Caco-2 (cell line): ENCODE data around the gene COMMD10. TPM values are rescaled to one million over a fixed set of nuclear protein-coding genes. Genes with fewer than 3 reads are reported as not detected.

Experiments
- BruUV-seq: library from RNA; stranded (reverse); fragments of 400-500 nt; replicated peaks from 2 replicates; lab custom pipeline; 2021; lab: Mats Ljungman, UMichigan
- CTCF ChIA-PET: fragments of 300-600 bp; sonication (Branson Sonifier 250); formaldehyde crosslinking; loops from one replicate; lab custom pipeline; 2022; ENCODE audit warnings: antibody characterized with exemption; lab: Charles Lee
- POLR2A ChIA-PET: fragments of 300-600 bp; sonication (Branson Sonifier 250); formaldehyde crosslinking; loops from one replicate; lab custom pipeline; 2022; ENCODE audit warnings: antibody characterized with exemption; lab: Charles Lee
- DNase-seq, 2 experiments: peaks; one replicate each; pipeline versions ENCODE4 v3.0.0 to v3.0.0-alpha.2; 2020 to 2022
- H3K27me3 ChIP-seq: replicated peaks from 2 replicates; pipeline ENCODE4 v1.6.0; 2011; ENCODE audit warnings: low read length; ENCODE audit not compliant: control insufficient read depth, insufficient read depth
- H3K36me3 ChIP-seq: 2 replicates; pipeline ENCODE4 v1.5.1; 2011; ENCODE audit warnings: low read length; ENCODE audit not compliant: control insufficient read depth, insufficient read depth
- H3K4me1 ChIP-seq: fragments of 250-450 bp; sonication (Bioruptor Pico); 2 replicates; pipeline ENCODE4 v1.5.1; 2020; ENCODE audit warnings: mild to moderate bottlenecking
- H3K4me3 ChIP-seq: 2 replicates; pipeline ENCODE4 v1.5.1; 2011; ENCODE audit warnings: low read depth, mild to moderate bottlenecking, control low read depth, low read length
- H3K9me3 ChIP-seq: fragments of 250-450 bp; sonication (Bioruptor Pico); 2 replicates; pipeline ENCODE4 v1.5.1; 2020; ENCODE audit warnings: mild to moderate bottlenecking, moderate library complexity
- H3K27ac Mint-ChIP-seq: one replicate; pipeline ENCODE4 v1.8.0; 2022; ENCODE audit warnings: mixed read lengths; ENCODE audit not compliant: unreplicated experiment
- H3K27me3 Mint-ChIP-seq: one replicate; pipeline ENCODE4 v1.8.0; 2022; ENCODE audit warnings: mixed read lengths; ENCODE audit not compliant: insufficient read depth, unreplicated experiment
- H3K36me3 Mint-ChIP-seq: one replicate; pipeline ENCODE4 v1.8.0; 2022; ENCODE audit warnings: mild to moderate bottlenecking, mixed read lengths; ENCODE audit not compliant: insufficient read depth, unreplicated experiment
- H3K4me1 Mint-ChIP-seq: one replicate; pipeline ENCODE4 v1.8.0; 2022; ENCODE audit warnings: low read depth, mixed read lengths; ENCODE audit not compliant: unreplicated experiment
- H3K4me3 Mint-ChIP-seq: one replicate; pipeline ENCODE4 v1.8.0; 2022; ENCODE audit warnings: mild to moderate bottlenecking, moderate library complexity, mixed read lengths; ENCODE audit not compliant: unreplicated experiment
- H3K9me3 Mint-ChIP-seq: one replicate; pipeline ENCODE4 v1.8.0; 2022; ENCODE audit warnings: mixed read lengths; ENCODE audit not compliant: unreplicated experiment
- CTCF ChIP-seq, 2 experiments: fragments of 200-600 bp in 1 of 2; IDR thresholded peaks; 1 replicate in 1 of 2; 2 replicates in 1 of 2; pipeline versions ENCODE4 v1.5.1 to v1.8.0; 2011 to 2022; ENCODE audit warnings: antibody characterized with exemption in 1 of 2, control low read depth in 1 of 2, inconsistent platforms in 1 of 2, low read depth in 1 of 2, low read length in 1 of 2, mild to moderate bottlenecking in 1 of 2, moderate library complexity in 1 of 2; ENCODE audit not compliant: insufficient read depth in 1 of 2, severe bottlenecking in 1 of 2, unreplicated experiment in 1 of 2
- intact Hi-C: fragments of 100-400 bp; cut with micrococcal nuclease; formaldehyde crosslinking; loops from one replicate; pipeline ENCODE4 v1.10.0; 2022; ENCODE audit not compliant: unreplicated experiment
- total RNA-seq: library from RNA; stranded (reverse); gene quantifications from 2 replicates; pipeline ENCODE4 v1.2.3, GENCODE V29; 2022

Gene COMMD10
- total RNA-seq, 1 experiment from 2014 or later: 26.4 TPM

- H3K4me3 ChIP-seq: no peak overlapping the region
- no peaks in the 10 kb centered on the region for H3K27me3 ChIP-seq
- Mint-ChIP-seq H3K4me1 (no peaks in the 10 kb centered on the region), H3K36me3 (no peaks in the 10 kb centered on the region), H3K9me3 (no peaks in the 10 kb centered on the region), H3K4me3 (no peak overlapping the region), H3K27me3 (no peaks in the 10 kb centered on the region), H3K27ac (no peak overlapping the region)
- DNase-seq: no peak
- no peaks in the 10 kb centered on the region for H3K36me3 ChIP-seq
- no peak for TF ChIP-seq CTCF (IDR thresholded peaks at IDR 0.05; ENCODE audit: insufficient read depth in 1 of 2, low read depth in 1 of 2, low read length in 1 of 2, severe bottlenecking in 1 of 2, unreplicated experiment in 1 of 2)
- H3K9me3 ChIP-seq: no peaks in the 10 kb centered on the region; the same call in 1 of the 2 replicates
- POLR2A ChIA-PET: no interaction called here
- no TSS peak for BruUV-seq
- CTCF ChIA-PET: no interaction called here
- intact Hi-C loops: no loop called here
- no peaks in the 10 kb centered on the region for H3K4me1 ChIP-seq
These were observed 124.3 kb downstream of the COMMD10 start for GRCh38 chr5:116209166-116209565.

- H3K4me3 Mint-ChIP-seq: no peak overlapping the region
- H3K36me3 ChIP-seq: no peaks in the 10 kb centered on the region
- no TSS peak for BruUV-seq
- no peaks in the 10 kb centered on the region for H3K9me3 Mint-ChIP-seq
- H3K4me1 Mint-ChIP-seq: no peaks in the 10 kb centered on the region
- no peak for DNase-seq
- H3K36me3 Mint-ChIP-seq: no peaks in the 10 kb centered on the region
- H3K27me3 Mint-ChIP-seq: no peaks in the 10 kb centered on the region
- H3K9me3 ChIP-seq: no peaks in the 10 kb centered on the region
- no peak for TF ChIP-seq CTCF (IDR thresholded peaks at IDR 0.05; ENCODE audit: insufficient read depth in 1 of 2, low read depth in 1 of 2, low read length in 1 of 2, severe bottlenecking in 1 of 2, unreplicated experiment in 1 of 2)
- ChIA-PET POLR2A (no interaction called here), CTCF (no interaction called here)
- no peak overlapping the region for H3K4me3 ChIP-seq
- H3K27ac Mint-ChIP-seq: no peak overlapping the region
- no peaks in the 10 kb centered on the region for H3K27me3 ChIP-seq
- no peaks in the 10 kb centered on the region for H3K4me1 ChIP-seq
- intact Hi-C loops: no loop called here
These were observed 127.4 kb downstream of the COMMD10 start for GRCh38 chr5:116212225-116212624.

GRCh38 chr5:116216246-116216645 lies 131.4 kb downstream of the COMMD10 start:
- Histone ChIP-seq H3K36me3 (no peaks in the 10 kb centered on the region), H3K4me1 (no peaks in the 10 kb centered on the region), H3K27me3 (no peaks in the 10 kb centered on the region), H3K4me3 (no peak overlapping the region), H3K9me3 (no peaks in the 10 kb centered on the region)
- Mint-ChIP-seq H3K27ac (no peak overlapping the region), H3K4me3 (no peak overlapping the region), H3K4me1 (no peaks in the 10 kb centered on the region), H3K9me3 (no peaks in the 10 kb centered on the region), H3K36me3 (peaks cover 5% of the 10 kb centered on the region), H3K27me3 (no peaks in the 10 kb centered on the region)
- CTCF ChIA-PET: no interaction called here
- DNase-seq: no peak
- POLR2A ChIA-PET: no interaction called here
- intact Hi-C loops: no loop called here
- no peak for TF ChIP-seq CTCF (IDR thresholded peaks at IDR 0.05; ENCODE audit: insufficient read depth in 1 of 2, low read depth in 1 of 2, low read length in 1 of 2, severe bottlenecking in 1 of 2, unreplicated experiment in 1 of 2)
- no TSS peak for BruUV-seq
